Central memory CD8-positive, alpha-beta T cell (primary cell): ENCODE results near the gene OXT.
A peak's percentile ranks its signal among the peaks of the same experiment; 100 is the strongest.

Experiments used
- ATAC-seq: fragments of 150-1000 bp; cut with Tn5 transposase; replicated peaks from 2 replicates; pipeline ENCODE4 v1.10.0; 2022; ENCODE audit warnings: mild to moderate bottlenecking, moderate FRiP score, moderate number of reproducible peaks; ENCODE audit not compliant: poor library complexity, severe bottlenecking; ENCODE audit errors: extremely low read depth
- DNase-seq, 2 donors: peaks; one replicate each; pipeline ENCODE4 v3.0.0; 2021; ENCODE audit warnings: low spot score in 2 of 2
- H3K27ac Mint-ChIP-seq: one replicate; pipeline ENCODE4 v1.8.0; 2022; ENCODE audit warnings: low read depth, mild to moderate bottlenecking, moderate library complexity, mixed read lengths
- H3K27me3 Mint-ChIP-seq: one replicate; pipeline ENCODE4 v1.8.0; 2022; ENCODE audit warnings: mixed read lengths
- H3K36me3 Mint-ChIP-seq: one replicate; pipeline ENCODE4 v1.8.0; 2022; ENCODE audit warnings: mild to moderate bottlenecking, moderate library complexity, mixed read lengths; ENCODE audit not compliant: insufficient read depth
- H3K4me1 Mint-ChIP-seq: one replicate; pipeline ENCODE4 v1.8.0; 2022; ENCODE audit warnings: mixed read lengths
- H3K4me3 Mint-ChIP-seq: one replicate; pipeline ENCODE4 v1.8.0; 2022; ENCODE audit warnings: mild to moderate bottlenecking, moderate library complexity, mixed read lengths
- H3K9me3 Mint-ChIP-seq: one replicate; pipeline ENCODE4 v1.8.0; 2022; ENCODE audit warnings: mixed read lengths

Gene OXT

GRCh38 chr20:3101737-3102574 is 30.5 kb downstream of the OXT start:
- Mint-ChIP-seq H3K27ac (no peak overlapping the region), H3K4me1 (peaks cover 22% of the 10 kb centered on the region), H3K9me3 (no peaks in the 10 kb centered on the region), H3K36me3 (peaks cover 1% of the 10 kb centered on the region), H3K27me3 (peaks cover 10% of the 10 kb centered on the region), H3K4me3 (peak overlapping the region; percentile 1)
- DNase-seq (peak in 1 of 2 donors; percentile 22), ATAC-seq (peak; percentile 82)

GRCh38 chr20:3102575-3103368 is 31.4 kb downstream of the OXT start:
- Mint-ChIP-seq H3K27ac (peak overlapping the region; percentile 16), H3K36me3 (peaks cover 1% of the 10 kb centered on the region), H3K4me3 (peak overlapping the region; percentile 1), H3K9me3 (no peaks in the 10 kb centered on the region), H3K4me1 (peaks cover 22% of the 10 kb centered on the region), H3K27me3 (peaks cover 10% of the 10 kb centered on the region)
- ATAC-seq (no peak), DNase-seq (no peak)

- peaks cover 22% of the 10 kb centered on the region for H3K4me1 Mint-ChIP-seq
- H3K9me3 Mint-ChIP-seq, result no peaks in the 10 kb centered on the region
- H3K27me3 Mint-ChIP-seq, result peaks cover 3% of the 10 kb centered on the region
- ATAC-seq, result no peak
- no peak for DNase-seq
- peak overlapping the region; percentile 16 for H3K27ac Mint-ChIP-seq
- no peak overlapping the region for H3K4me3 Mint-ChIP-seq
- H3K36me3 Mint-ChIP-seq, result peaks cover 1% of the 10 kb centered on the region
These were observed 32.1 kb downstream of the OXT start for GRCh38 chr20:3103369-3104032.

- DNase-seq, result no peak
- ATAC-seq, result no peak
- Mint-ChIP-seq H3K4me1 (peaks cover 22% of the 10 kb centered on the region), H3K27me3 (no peaks in the 10 kb centered on the region), H3K36me3 (peaks cover 4% of the 10 kb centered on the region), H3K4me3 (no peak overlapping the region), H3K9me3 (no peaks in the 10 kb centered on the region), H3K27ac (no peak overlapping the region)
These were observed 34.1 kb downstream of the OXT start for GRCh38 chr20:3105256-3106137.

- H3K36me3 Mint-ChIP-seq, result peaks cover 7% of the 10 kb centered on the region
- no peaks in the 10 kb centered on the region for H3K9me3 Mint-ChIP-seq
- H3K4me1 Mint-ChIP-seq, result peaks cover 17% of the 10 kb centered on the region
- no peak overlapping the region for H3K27ac Mint-ChIP-seq
- DNase-seq (no peak), ATAC-seq (no peak)
- H3K27me3 Mint-ChIP-seq, result no peaks in the 10 kb centered on the region
- H3K4me3 Mint-ChIP-seq, result no peak overlapping the region
These were observed 34.8 kb downstream of the OXT start for GRCh38 chr20:3106185-3106584.

- H3K27me3 Mint-ChIP-seq, result no peaks in the 10 kb centered on the region
- H3K4me1 Mint-ChIP-seq, result peaks cover 14% of the 10 kb centered on the region
- no peak overlapping the region for H3K27ac Mint-ChIP-seq
- peaks cover 9% of the 10 kb centered on the region for H3K36me3 Mint-ChIP-seq
- DNase-seq, result no peak
- H3K9me3 Mint-ChIP-seq, result no peaks in the 10 kb centered on the region
- H3K4me3 Mint-ChIP-seq, result no peak overlapping the region
- no peak for ATAC-seq
These were observed 35.4 kb downstream of the OXT start for GRCh38 chr20:3106658-3107463.

- H3K4me1 Mint-ChIP-seq, result peaks cover 8% of the 10 kb centered on the region
- H3K36me3 Mint-ChIP-seq, result peaks cover 9% of the 10 kb centered on the region
- no peaks in the 10 kb centered on the region for H3K9me3 Mint-ChIP-seq
- no peak overlapping the region for H3K27ac Mint-ChIP-seq
- ATAC-seq, result no peak
- H3K27me3 Mint-ChIP-seq, result no peaks in the 10 kb centered on the region
- H3K4me3 Mint-ChIP-seq, result no peak overlapping the region
- DNase-seq, result no peak
These were observed 36.1 kb downstream of the OXT start for GRCh38 chr20:3107464-3108025.

GRCh38 chr20:3109350-3110302 is 38.2 kb downstream of the OXT start:
- no peaks in the 10 kb centered on the region for H3K27me3 Mint-ChIP-seq
- no peak overlapping the region for H3K4me3 Mint-ChIP-seq
- peaks cover 13% of the 10 kb centered on the region for H3K36me3 Mint-ChIP-seq
- H3K9me3 Mint-ChIP-seq, result no peaks in the 10 kb centered on the region
- H3K27ac Mint-ChIP-seq, result no peak overlapping the region
- no peak for ATAC-seq
- H3K4me1 Mint-ChIP-seq, result no peaks in the 10 kb centered on the region
- no peak for DNase-seq

- Mint-ChIP-seq H3K9me3 (no peaks in the 10 kb centered on the region), H3K27me3 (no peaks in the 10 kb centered on the region), H3K36me3 (peaks cover 13% of the 10 kb centered on the region), H3K27ac (peak overlapping the region; percentile 23), H3K4me3 (no peak overlapping the region), H3K4me1 (peaks cover 10% of the 10 kb centered on the region)
- ATAC-seq, result no peak
- no peak for DNase-seq
These were observed 40.1 kb downstream of the OXT start for GRCh38 chr20:3111507-3111906.

- H3K27ac Mint-ChIP-seq, result peak overlapping the region; percentile 23
- no peak for ATAC-seq
- H3K36me3 Mint-ChIP-seq, result peaks cover 13% of the 10 kb centered on the region
- no peak for DNase-seq
- no peaks in the 10 kb centered on the region for H3K27me3 Mint-ChIP-seq
- no peaks in the 10 kb centered on the region for H3K9me3 Mint-ChIP-seq
- H3K4me1 Mint-ChIP-seq, result peaks cover 10% of the 10 kb centered on the region
- H3K4me3 Mint-ChIP-seq, result no peak overlapping the region
These were observed 40.6 kb downstream of the OXT start for GRCh38 chr20:3111995-3112394.
